ENCODE measurements around the gene SPECC1.
A peak's percentile ranks its signal among the peaks of the same experiment; 100 is the strongest.
"Not testable (repeated sequence)": the region's sequence is repeated elsewhere in the genome, so short reads cannot be mapped to it uniquely, and the experiment has no call there.

The SPECC1 gene

DNA sequence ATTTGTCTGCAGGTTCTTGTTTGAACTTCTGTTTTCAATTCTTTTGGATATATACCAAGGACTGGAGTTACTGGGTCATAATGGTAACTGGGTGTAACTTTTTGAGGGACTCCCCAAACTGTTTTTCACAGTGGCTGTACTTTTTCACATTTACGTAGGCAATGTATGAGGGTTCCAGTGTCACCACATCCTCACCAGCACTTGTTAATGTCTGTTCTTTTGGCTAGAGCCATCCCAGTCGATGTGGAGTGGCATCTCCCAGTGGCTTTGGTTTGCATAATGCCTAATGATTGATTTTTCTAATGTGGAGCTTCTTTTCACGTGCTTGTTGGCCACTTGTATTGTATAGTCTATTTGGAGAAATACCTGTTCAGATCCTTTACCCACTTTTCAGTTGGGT, 59.3 kb downstream of the SPECC1 start:
- no peak overlapping the region for H3K27ac ChIP-seq (ENCODE audit: low read depth in 2 of 2, low read length in 2 of 2)
- H3K4me1 ChIP-seq (ENCODE audit: control insufficient read depth in 2 of 2, insufficient read depth in 2 of 2, low read length in 2 of 2), result peaks cover 0 to 3% of the 10 kb centered on the region in 2 donors
- H3K36me3 ChIP-seq (ENCODE audit: control insufficient read depth in 2 of 2, insufficient read depth in 2 of 2, low read length in 2 of 2), result no peaks in the 10 kb centered on the region
- no peak overlapping the region for H3K9ac ChIP-seq (ENCODE audit: low read depth in 1 of 2, low read length in 2 of 2)
- H3K4me3 ChIP-seq (ENCODE audit: low read length in 2 of 2), result no peak overlapping the region
- H3K27me3 ChIP-seq (ENCODE audit: control insufficient read depth in 2 of 2, insufficient read depth in 2 of 2, low read length in 2 of 2), result no peaks in the 10 kb centered on the region
- H3K9me3 ChIP-seq (ENCODE audit: control insufficient read depth in 2 of 2, low read length in 2 of 2), result no peaks in the 10 kb centered on the region

DNA sequence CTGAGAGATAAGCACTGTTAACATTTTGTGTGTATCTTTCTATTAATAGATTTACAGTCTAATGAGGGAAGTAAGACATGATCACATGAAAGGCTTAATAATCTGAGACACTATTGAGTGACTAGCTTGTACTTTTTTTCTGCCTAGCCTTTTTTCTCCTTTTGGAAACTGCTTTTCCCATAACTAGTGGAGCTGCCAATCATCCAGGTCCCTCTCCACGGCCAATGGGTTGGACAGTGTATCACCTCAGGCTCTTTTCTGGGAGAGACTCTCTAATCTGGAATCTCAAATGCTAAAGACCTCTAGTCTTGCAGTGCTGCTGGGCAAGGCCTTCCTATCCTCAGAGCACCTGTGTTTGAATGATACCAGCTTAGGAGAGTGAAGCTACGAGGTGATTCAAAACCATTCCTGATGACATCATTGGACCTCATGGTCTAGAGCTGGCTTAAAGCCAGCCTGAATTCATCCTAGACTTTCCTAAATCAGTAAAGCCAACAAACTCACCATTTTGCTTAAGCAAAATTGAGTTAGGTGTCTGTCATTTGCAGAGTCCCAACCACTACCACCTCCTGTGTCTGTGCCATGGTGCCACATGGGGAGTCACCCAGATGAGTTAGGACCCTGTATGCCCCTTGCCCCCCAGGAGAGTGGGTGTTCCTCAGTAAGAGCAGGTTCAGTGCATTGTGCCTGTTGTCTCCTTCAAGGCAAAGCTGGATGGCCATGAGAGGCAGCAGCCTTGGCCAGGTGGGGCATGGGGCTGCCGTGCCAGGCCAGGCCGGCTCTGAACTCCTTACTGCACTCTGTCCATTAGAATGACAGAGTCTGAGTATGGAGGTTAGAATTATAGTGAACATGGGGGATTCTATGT, 62.9 kb downstream of the SPECC1 start:
- Histone ChIP-seq H3K9me3 (ENCODE audit: control insufficient read depth in 2 of 2, low read length in 2 of 2) (no peaks in the 10 kb centered on the region), H3K4me1 (ENCODE audit: control insufficient read depth in 2 of 2, insufficient read depth in 2 of 2, low read length in 2 of 2) (no peaks in the 10 kb centered on the region), H3K4me3 (ENCODE audit: low read length in 2 of 2) (no peak overlapping the region), H3K9ac (ENCODE audit: low read depth in 1 of 2, low read length in 2 of 2) (no peak overlapping the region), H3K27me3 (ENCODE audit: control insufficient read depth in 2 of 2, insufficient read depth in 2 of 2, low read length in 2 of 2) (no peaks in the 10 kb centered on the region), H3K27ac (ENCODE audit: low read depth in 2 of 2, low read length in 2 of 2) (no peak overlapping the region), H3K36me3 (ENCODE audit: control insufficient read depth in 2 of 2, insufficient read depth in 2 of 2, low read length in 2 of 2) (no peaks in the 10 kb centered on the region)

DNA sequence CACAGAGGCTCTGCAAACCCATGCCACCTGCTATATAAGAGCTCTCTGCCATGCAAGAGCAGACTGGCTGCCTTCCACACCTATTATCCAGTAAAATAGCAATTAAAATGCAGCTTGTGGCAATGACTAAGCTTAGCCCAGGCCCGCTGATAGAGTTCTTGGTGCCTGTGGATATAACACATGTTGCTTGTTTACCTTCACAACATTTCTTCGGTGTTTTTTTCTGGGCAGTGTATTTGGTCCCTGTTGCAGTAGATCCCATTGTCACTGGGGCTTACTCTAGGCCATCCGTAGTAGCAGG, 63.5 kb downstream of the SPECC1 start:
- H3K27ac ChIP-seq (ENCODE audit: low read depth in 2 of 2, low read length in 2 of 2), result no peak overlapping the region
- no peaks in the 10 kb centered on the region for H3K36me3 ChIP-seq (ENCODE audit: control insufficient read depth in 2 of 2, insufficient read depth in 2 of 2, low read length in 2 of 2)
- H3K4me1 ChIP-seq (ENCODE audit: control insufficient read depth in 2 of 2, insufficient read depth in 2 of 2, low read length in 2 of 2), result no peaks in the 10 kb centered on the region
- no peak overlapping the region for H3K9ac ChIP-seq (ENCODE audit: low read depth in 1 of 2, low read length in 2 of 2)
- H3K9me3 ChIP-seq (ENCODE audit: control insufficient read depth in 2 of 2, low read length in 2 of 2), result no peaks in the 10 kb centered on the region
- no peaks in the 10 kb centered on the region for H3K27me3 ChIP-seq (ENCODE audit: control insufficient read depth in 2 of 2, insufficient read depth in 2 of 2, low read length in 2 of 2)
- no peak overlapping the region for H3K4me3 ChIP-seq (ENCODE audit: low read length in 2 of 2)

DNA sequence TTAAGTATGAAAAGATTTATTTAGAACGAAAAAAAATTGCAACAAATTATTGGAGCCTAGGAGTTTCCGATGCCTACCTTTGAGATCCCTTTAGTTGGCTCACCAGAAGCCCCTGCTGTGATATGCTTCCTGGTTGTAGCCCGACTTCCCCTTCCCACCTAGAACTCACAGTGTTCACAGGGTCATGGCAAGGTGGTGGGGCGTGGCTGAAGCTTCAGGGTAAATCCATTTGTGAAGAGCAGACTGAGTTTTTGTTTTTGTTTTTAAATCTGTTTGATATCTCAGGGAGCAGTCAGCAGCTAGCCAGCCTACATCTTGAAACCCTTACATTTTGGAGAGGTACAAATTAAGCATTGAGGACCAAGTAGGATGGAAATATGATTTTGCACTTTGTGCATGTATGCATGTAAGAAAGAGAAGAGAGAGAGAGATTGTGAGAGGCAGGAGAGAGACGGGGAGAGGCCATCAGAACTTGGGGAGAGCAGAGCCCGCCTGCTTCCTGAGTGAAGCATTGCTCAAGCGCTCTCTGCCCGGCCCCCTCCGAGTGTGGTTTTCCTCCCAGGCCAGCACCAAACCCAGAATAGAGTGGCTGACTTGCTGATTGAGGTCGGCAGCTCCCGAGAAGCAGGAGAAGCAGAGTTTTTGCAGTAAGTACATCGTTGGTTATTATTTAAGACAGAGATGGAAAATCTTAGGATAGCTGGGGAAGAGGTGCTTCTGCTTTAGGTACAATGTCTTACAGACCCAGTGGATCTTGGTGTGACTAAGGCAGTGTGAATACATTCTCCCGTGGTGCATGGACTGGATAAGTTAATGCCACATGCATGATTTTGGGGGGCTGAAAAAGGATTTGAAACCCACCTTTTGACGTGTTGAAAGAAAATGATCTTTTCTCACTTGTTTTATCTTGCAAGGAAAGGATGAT, 64.2 kb downstream of the SPECC1 start:
- Histone ChIP-seq H3K9ac (ENCODE audit: low read depth in 1 of 2, low read length in 2 of 2) (no peak overlapping the region), H3K36me3 (ENCODE audit: control insufficient read depth in 2 of 2, insufficient read depth in 2 of 2, low read length in 2 of 2) (no peaks in the 10 kb centered on the region), H3K4me1 (ENCODE audit: control insufficient read depth in 2 of 2, insufficient read depth in 2 of 2, low read length in 2 of 2) (no peaks in the 10 kb centered on the region), H3K27me3 (ENCODE audit: control insufficient read depth in 2 of 2, insufficient read depth in 2 of 2, low read length in 2 of 2) (no peaks in the 10 kb centered on the region), H3K4me3 (ENCODE audit: low read length in 2 of 2) (peak overlapping the region; percentile 30 to 55), H3K27ac (ENCODE audit: low read depth in 2 of 2, low read length in 2 of 2) (peak overlapping the region in 1 of 2 donors; percentile 25), H3K9me3 (ENCODE audit: control insufficient read depth in 2 of 2, low read length in 2 of 2) (no peaks in the 10 kb centered on the region)

DNA sequence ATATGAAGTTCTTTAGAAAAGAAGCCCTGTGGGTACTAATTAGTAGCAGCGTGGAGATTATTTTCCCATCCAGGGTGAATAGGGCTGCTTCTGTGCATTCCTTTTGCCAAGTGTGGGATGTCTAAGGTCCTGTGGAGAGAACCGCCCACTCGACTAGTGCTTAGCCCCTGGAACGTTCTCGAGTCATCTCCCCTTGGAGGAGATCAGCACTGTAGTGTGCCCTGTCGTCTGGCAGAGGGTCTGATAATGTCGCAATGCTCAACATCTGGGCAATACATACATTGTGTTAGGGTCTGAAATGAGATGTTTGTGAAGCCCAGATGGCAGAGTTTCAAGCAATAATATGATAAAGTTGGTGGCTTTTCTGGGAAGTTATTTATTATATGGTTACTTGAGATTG, 64.8 kb downstream of the SPECC1 start:
- Histone ChIP-seq H3K4me1 (ENCODE audit: control insufficient read depth in 2 of 2, insufficient read depth in 2 of 2, low read length in 2 of 2) (no peaks in the 10 kb centered on the region), H3K27ac (ENCODE audit: low read depth in 2 of 2, low read length in 2 of 2) (peak overlapping the region; percentile 2 to 12), H3K36me3 (ENCODE audit: control insufficient read depth in 2 of 2, insufficient read depth in 2 of 2, low read length in 2 of 2) (no peaks in the 10 kb centered on the region), H3K27me3 (ENCODE audit: control insufficient read depth in 2 of 2, insufficient read depth in 2 of 2, low read length in 2 of 2) (no peaks in the 10 kb centered on the region), H3K9ac (ENCODE audit: low read depth in 1 of 2, low read length in 2 of 2) (peak overlapping the region in 1 of 2 donors; percentile 24), H3K9me3 (ENCODE audit: control insufficient read depth in 2 of 2, low read length in 2 of 2) (no peaks in the 10 kb centered on the region), H3K4me3 (ENCODE audit: low read length in 2 of 2) (peak overlapping the region; percentile 47 to 55)

DNA sequence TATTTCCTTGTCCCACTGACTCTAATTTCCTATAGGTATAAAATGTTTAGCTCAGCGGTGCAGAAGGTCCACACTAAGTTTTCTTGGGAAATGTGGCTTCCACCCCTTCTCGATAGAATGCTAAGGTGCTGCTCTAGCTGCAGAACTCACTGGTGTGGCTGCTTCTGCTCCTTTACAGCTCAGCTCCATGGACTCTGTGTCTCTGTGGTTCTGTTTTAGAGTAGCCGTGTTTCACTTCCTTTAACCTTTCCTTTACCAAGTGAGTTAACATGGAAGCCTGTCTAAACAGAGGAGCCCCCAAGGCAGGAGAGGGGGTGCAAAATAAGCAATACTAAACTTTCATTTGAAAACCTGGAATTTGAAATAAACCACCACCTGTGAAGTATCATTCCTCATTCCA, 65.3 kb downstream of the SPECC1 start:
- Histone ChIP-seq H3K4me1 (ENCODE audit: control insufficient read depth in 2 of 2, insufficient read depth in 2 of 2, low read length in 2 of 2) (no peaks in the 10 kb centered on the region), H3K4me3 (ENCODE audit: low read length in 2 of 2) (peak overlapping the region in 1 of 2 donors; percentile 55), H3K27ac (ENCODE audit: low read depth in 2 of 2, low read length in 2 of 2) (peak overlapping the region; percentile 2 to 12), H3K36me3 (ENCODE audit: control insufficient read depth in 2 of 2, insufficient read depth in 2 of 2, low read length in 2 of 2) (no peaks in the 10 kb centered on the region), H3K27me3 (ENCODE audit: control insufficient read depth in 2 of 2, insufficient read depth in 2 of 2, low read length in 2 of 2) (no peaks in the 10 kb centered on the region), H3K9me3 (ENCODE audit: control insufficient read depth in 2 of 2, low read length in 2 of 2) (no peaks in the 10 kb centered on the region), H3K9ac (ENCODE audit: low read depth in 1 of 2, low read length in 2 of 2) (peak overlapping the region in 1 of 2 donors; percentile 24)

DNA sequence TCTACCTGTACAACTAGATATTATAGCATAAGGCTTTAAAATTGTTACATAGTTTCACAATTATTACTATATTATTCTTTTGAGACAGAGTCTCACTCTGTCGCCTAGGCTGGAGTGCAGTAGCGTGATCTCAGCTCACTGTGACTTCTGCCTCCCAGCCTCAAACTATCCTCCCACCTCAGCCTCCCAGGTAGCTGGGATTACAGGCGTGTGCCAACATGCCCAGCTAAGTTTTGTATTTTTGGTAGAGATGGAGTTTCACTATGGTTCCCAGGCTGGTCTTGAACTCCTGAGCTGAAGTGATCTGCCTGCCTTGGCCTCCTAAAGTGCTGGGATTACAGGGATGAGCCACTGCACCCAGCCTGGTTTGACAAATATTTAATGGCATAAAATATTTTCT, 67.0 kb downstream of the SPECC1 start:
- not testable (repeated sequence) for H3K9ac ChIP-seq (ENCODE audit: low read depth in 1 of 2, low read length in 2 of 2); H3K36me3 ChIP-seq (ENCODE audit: control insufficient read depth in 2 of 2, insufficient read depth in 2 of 2, low read length in 2 of 2); H3K9me3 ChIP-seq (ENCODE audit: control insufficient read depth in 2 of 2, low read length in 2 of 2); H3K4me1 ChIP-seq (ENCODE audit: control insufficient read depth in 2 of 2, insufficient read depth in 2 of 2, low read length in 2 of 2); H3K27me3 ChIP-seq (ENCODE audit: control insufficient read depth in 2 of 2, insufficient read depth in 2 of 2, low read length in 2 of 2); H3K27ac ChIP-seq (ENCODE audit: low read depth in 2 of 2, low read length in 2 of 2); H3K4me3 ChIP-seq (ENCODE audit: low read length in 2 of 2)

DNA sequence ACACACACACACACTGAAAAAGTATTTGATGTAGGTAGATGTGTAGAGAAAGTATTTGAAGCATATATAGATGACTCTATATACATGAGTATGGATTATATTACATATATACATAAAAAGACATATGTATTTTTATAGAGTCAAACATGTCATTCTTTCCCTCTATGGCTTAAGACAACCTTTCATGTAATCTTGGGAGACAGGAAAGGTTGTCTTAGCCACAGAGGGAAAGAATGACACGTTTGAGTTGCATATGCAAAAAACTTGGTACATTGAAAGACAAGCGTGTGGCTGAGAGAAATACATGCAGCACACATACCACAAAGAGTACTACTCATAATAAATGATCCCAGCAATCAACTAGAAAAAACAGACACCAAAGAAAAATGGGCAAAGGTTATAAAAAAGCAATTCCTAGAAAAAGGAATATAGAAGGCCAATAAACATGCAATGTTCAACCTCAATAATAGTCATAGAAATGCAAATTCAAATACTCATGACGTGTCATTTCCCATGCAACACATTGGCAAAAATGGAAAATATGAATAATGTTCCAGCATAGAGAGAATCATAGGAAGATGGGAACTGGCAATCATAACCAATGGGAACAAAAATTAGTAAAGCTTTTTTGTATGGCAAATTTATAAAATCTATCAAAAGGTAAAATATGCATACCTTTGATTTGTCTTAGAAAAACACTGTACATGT, 69.0 kb downstream of the SPECC1 start:
- H3K27me3 ChIP-seq (ENCODE audit: control insufficient read depth in 2 of 2, insufficient read depth in 2 of 2, low read length in 2 of 2), result no peaks in the 10 kb centered on the region
- no peak overlapping the region for H3K27ac ChIP-seq (ENCODE audit: low read depth in 2 of 2, low read length in 2 of 2)
- H3K9ac ChIP-seq (ENCODE audit: low read depth in 1 of 2, low read length in 2 of 2), result no peak overlapping the region
- no peaks in the 10 kb centered on the region for H3K36me3 ChIP-seq (ENCODE audit: control insufficient read depth in 2 of 2, insufficient read depth in 2 of 2, low read length in 2 of 2)
- H3K4me3 ChIP-seq (ENCODE audit: low read length in 2 of 2), result no peak overlapping the region
- no peaks in the 10 kb centered on the region for H3K9me3 ChIP-seq (ENCODE audit: control insufficient read depth in 2 of 2, low read length in 2 of 2)
- H3K4me1 ChIP-seq (ENCODE audit: control insufficient read depth in 2 of 2, insufficient read depth in 2 of 2, low read length in 2 of 2), result no peaks in the 10 kb centered on the region

DNA sequence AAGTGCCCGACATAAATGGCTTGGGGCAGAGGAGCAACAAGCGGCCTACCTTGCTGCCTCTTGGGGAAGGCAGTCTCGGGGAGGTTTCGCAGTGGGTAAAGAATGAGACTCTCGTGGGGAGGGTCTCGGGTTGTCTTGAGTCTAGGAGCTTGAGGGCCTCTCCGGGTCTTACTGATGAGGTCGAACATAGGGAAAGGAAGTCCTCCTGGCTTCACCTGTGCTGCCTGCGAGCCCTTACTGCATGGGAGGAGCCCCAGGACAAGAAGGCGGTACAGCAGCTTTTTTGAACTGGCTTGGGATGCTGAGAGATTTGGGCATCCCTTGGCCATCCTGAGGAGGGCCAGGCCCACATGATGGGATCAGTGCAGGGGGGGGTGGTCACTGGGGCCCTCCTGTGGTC, 71.4 kb downstream of the SPECC1 start:
- Histone ChIP-seq H3K9ac (ENCODE audit: low read depth in 1 of 2, low read length in 2 of 2) (no peak overlapping the region), H3K36me3 (ENCODE audit: control insufficient read depth in 2 of 2, insufficient read depth in 2 of 2, low read length in 2 of 2) (no peaks in the 10 kb centered on the region), H3K4me3 (ENCODE audit: low read length in 2 of 2) (no peak overlapping the region), H3K4me1 (ENCODE audit: control insufficient read depth in 2 of 2, insufficient read depth in 2 of 2, low read length in 2 of 2) (no peaks in the 10 kb centered on the region), H3K27ac (ENCODE audit: low read depth in 2 of 2, low read length in 2 of 2) (no peak overlapping the region), H3K9me3 (ENCODE audit: control insufficient read depth in 2 of 2, low read length in 2 of 2) (no peaks in the 10 kb centered on the region), H3K27me3 (ENCODE audit: control insufficient read depth in 2 of 2, insufficient read depth in 2 of 2, low read length in 2 of 2) (no peaks in the 10 kb centered on the region)

Data from mucosa of rectum (tissue), 2 donors.